Measurements from ENCODE around the gene TRPV4.

The TRPV4 gene

DNA sequence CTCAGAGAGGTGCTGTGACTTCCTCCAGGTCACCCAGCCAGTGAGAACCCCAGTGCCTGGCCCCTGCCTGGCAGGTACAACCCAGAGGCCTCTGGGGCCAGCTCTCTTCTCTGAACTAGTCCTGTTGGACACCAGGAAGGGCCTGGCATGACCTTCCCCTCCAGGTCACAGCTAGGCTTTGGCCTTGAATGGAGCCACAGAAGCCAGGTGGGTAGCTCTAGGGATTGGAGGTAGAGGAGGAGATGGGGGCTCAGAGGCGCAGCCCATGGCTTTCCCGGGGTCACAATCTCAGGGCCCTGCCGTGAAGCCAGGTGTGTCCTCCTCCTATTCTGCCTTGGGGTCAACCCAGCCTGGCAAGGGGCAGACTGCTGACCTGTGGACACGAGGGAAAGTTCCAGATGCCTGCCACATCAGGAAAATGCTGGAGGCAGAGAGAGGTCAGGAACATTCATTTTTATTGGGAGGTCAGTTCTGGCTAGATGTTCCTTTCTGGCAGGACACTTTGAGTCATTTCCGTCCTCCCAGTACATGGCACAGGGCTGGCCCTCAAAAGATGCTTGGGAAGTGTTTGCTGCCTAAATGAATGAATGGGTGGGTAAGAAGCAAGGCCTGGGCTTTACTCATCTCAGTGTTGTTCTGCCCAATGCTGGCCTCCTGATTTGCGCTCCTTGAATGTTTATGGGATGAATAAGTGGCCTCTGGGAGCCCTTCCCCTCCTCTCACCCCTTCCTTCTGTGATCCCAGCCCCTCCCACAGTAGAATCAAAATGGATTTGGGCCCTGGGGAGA, 94.1 kb downstream of the TRPV4 start:
- no peak for DNase-seq

GRCh38 chr12:109738209-109738608, 95.0 kb downstream of the TRPV4 start:
- no peak for DNase-seq

DNA sequence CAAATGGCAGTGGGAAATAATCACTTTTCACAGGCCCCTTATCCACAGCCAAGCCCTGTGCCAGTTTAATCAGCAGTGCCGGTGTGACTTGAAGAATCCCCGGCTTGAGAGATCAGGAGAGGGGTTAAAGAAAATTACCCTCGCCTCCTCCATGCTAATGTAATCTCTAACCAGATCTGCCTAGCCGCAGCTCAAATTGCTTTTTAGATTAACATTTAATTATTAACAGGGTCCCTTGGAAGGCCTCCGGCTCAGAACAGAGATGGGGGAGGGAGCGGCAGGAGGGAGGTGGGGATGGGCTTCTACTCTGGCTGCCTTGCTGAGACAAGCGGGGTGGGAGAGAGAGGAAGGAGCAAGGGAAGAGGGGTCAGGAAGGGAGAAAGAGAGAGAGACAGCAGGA, 95.6 kb downstream of the TRPV4 start:
- DNase-seq = no peak

DNA sequence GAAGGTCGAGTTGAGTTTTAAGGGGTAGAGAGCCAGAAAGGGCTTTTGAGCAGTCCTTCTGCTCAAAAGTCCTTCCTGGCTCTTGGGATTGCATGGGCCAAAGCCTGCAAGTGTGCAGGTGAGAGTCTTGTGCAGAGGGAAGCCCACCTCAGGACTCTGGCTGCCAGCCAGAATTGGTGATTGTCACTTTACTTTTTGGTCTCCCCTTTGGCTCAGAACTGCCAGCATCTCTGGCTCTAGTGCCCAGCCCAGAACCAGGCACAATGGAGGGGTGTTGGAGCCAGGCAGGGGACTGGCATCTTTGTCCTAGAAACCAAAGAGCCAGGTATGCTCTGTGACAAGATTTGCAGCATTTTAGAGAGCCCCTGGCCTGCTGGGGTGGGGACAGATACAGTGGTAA, 96.1 kb downstream of the TRPV4 start:
- DNase-seq = no peak

- DNase-seq = no peak
These were observed 96.6 kb downstream of the TRPV4 start for GRCh38 chr12:109736552-109737108.

- DNase-seq = no peak
These were observed 97.2 kb downstream of the TRPV4 start for GRCh38 chr12:109735825-109736551.

DNA sequence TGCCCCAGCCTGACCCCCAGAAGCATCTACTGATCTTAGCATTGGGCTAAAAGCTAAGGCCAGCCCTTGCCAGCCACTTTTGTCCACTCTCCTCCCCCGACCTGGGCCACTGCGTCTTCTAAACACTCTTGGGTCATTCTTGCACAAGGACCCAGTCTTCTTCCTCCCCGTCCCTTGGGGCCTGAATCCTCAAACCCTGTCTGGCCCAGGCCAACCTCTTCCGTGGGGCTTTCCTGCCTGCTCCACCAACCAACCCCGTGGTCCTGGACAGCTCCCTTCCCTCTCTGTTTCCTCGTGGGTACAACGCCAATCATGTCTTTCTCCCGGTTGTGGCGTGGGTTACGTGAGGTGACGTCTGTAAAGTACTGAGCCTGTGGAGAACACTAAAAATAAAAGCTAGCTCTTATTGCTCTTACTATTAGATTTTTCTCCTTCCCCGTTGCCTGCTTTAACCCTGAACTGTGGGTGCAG, 98.1 kb downstream of the TRPV4 start:
- DNase-seq = no peak

DNA sequence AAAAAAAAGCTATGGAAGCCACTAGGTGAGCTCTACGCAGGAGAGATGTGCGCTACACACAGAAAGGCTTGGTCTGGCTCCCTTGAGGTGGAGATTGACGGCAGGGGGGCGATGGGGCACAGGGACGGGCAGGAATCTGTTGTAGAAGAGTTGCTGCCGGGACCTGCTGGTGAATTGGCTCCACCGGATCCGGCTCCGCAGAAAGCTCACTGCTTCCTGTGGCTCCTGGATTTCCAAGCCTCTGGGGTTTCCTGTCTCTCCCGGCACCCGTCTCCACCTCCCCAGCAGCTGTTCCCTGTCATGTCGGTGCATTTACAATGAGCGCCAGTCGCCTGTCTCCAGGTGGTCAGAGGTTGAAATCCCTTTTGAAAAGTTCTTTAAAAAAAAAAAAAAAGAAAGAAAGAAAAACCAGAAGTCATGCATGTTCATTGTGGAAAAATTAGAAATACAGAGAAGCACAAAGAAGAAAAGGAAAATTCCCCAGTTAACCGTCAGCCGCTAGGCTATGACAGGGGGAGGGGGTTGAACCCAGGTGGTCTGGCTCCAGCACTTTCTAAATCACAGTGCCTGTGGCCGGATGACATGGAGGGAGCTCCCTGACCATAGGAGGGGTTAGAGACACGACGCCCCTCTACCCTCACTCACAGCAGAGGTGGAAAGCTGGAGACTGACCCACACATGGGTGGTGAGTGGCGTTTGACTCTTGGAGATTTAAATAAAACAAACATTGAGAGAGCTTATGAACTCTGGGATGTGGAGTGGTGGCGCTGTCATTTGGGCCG, 98.8 kb downstream of the TRPV4 start:
- no peak for DNase-seq
